CD8-positive, alpha-beta memory T cell (primary cell): ENCODE measurements around the gene EPB41L4B. TPM values are rescaled to one million over a fixed set of nuclear protein-coding genes. Genes with fewer than 3 reads are reported as not detected.

Experiments
- CTCF ChIA-PET: fragments of 350-600 bp; sonication (Branson Sonifier 250); formaldehyde crosslinking; loops from one replicate; lab custom pipeline; 2021; ENCODE audit warnings: antibody characterized with exemption; lab: Charles Lee
- POLR2A ChIA-PET: fragments of 350-600 bp; sonication (Branson Sonifier 250); formaldehyde crosslinking; loops from one replicate; lab custom pipeline; 2021; ENCODE audit warnings: antibody characterized with exemption; lab: Charles Lee
- DNase-seq, 5 donors: peaks; one replicate each; pipeline versions ENCODE4 v3.0.0 to v3.0.0-alpha.2; 2020 to 2022; ENCODE audit warnings: mixed read lengths in 1 of 5
- H3K27ac ChIP-seq: one replicate; pipeline ENCODE4 v1.7.0; 2013; ENCODE audit warnings: low read depth, mild to moderate bottlenecking, low read length, moderate library complexity
- H3K27me3 ChIP-seq: 2 replicates; pipeline ENCODE4 v1.7.0; 2013; ENCODE audit warnings: low read length, mild to moderate bottlenecking; ENCODE audit not compliant: insufficient read depth, poor library complexity, severe bottlenecking
- H3K36me3 ChIP-seq: 2 replicates; pipeline ENCODE4 v1.7.0; 2013; ENCODE audit warnings: mild to moderate bottlenecking, low read length, moderate library complexity; ENCODE audit not compliant: insufficient read depth
- H3K4me1 ChIP-seq: 2 replicates; pipeline ENCODE4 v1.7.0; 2013; ENCODE audit warnings: mild to moderate bottlenecking, low read length, moderate library complexity; ENCODE audit not compliant: insufficient read depth
- H3K4me3 ChIP-seq: 2 replicates; pipeline ENCODE4 v1.7.0; 2013; ENCODE audit warnings: mild to moderate bottlenecking, low read length
- H3K9me3 ChIP-seq: 2 replicates; pipeline ENCODE4 v1.7.0; 2013; ENCODE audit warnings: mild to moderate bottlenecking, low read length
- H3K27ac Mint-ChIP-seq, 8 donors: one replicate each; pipeline ENCODE4 v1.8.0; 2020 to 2021; ENCODE audit warnings: mixed read lengths in 8 of 8, mild to moderate bottlenecking in 6 of 8, inconsistent platforms in 3 of 8, moderate library complexity in 3 of 8
- H3K27me3 Mint-ChIP-seq, 2 donors: one replicate each; pipeline ENCODE4 v1.8.0; 2020 to 2021; ENCODE audit warnings: mixed read lengths in 2 of 2, mild to moderate bottlenecking in 1 of 2, moderate library complexity in 1 of 2
- H3K36me3 Mint-ChIP-seq, 3 donors: one replicate each; pipeline ENCODE4 v1.8.0; 2020 to 2021; ENCODE audit warnings: mixed read lengths in 3 of 3, inconsistent platforms in 1 of 3, mild to moderate bottlenecking in 1 of 3
- H3K4me1 Mint-ChIP-seq, 3 donors: one replicate each; pipeline ENCODE4 v1.8.0; 2020 to 2021; ENCODE audit warnings: mixed read lengths in 3 of 3, inconsistent platforms in 1 of 3, mild to moderate bottlenecking in 1 of 3
- H3K4me3 Mint-ChIP-seq, 7 donors: one replicate each; pipeline ENCODE4 v1.8.0; 2020 to 2021; ENCODE audit warnings: mixed read lengths in 7 of 7, mild to moderate bottlenecking in 6 of 7, moderate library complexity in 4 of 7, inconsistent platforms in 2 of 7
- H3K9me3 Mint-ChIP-seq, 5 donors: one replicate each; pipeline ENCODE4 v1.8.0; 2020 to 2022; ENCODE audit warnings: mixed read lengths in 5 of 5, mild to moderate bottlenecking in 3 of 5, moderate library complexity in 2 of 5, inconsistent platforms in 1 of 5
- polyA plus RNA-seq: library from polyadenylated mRNA; unstranded; fragments of 300-500 nt; fragmentation: Illumina TruSeq; gene quantifications from one replicate; pipeline ENCODE4 v1.2.3, GENCODE V29; 2021
- total RNA-seq, 2 experiments: library from RNA; stranded (reverse); gene quantifications; one replicate each; pipeline ENCODE4 v1.2.3, GENCODE V29; 2021

The EPB41L4B gene
- total and polyA plus RNA-seq, 3 experiments from 2014 or later = 0.35 to 0.44 TPM; not detected in 1

DNA sequence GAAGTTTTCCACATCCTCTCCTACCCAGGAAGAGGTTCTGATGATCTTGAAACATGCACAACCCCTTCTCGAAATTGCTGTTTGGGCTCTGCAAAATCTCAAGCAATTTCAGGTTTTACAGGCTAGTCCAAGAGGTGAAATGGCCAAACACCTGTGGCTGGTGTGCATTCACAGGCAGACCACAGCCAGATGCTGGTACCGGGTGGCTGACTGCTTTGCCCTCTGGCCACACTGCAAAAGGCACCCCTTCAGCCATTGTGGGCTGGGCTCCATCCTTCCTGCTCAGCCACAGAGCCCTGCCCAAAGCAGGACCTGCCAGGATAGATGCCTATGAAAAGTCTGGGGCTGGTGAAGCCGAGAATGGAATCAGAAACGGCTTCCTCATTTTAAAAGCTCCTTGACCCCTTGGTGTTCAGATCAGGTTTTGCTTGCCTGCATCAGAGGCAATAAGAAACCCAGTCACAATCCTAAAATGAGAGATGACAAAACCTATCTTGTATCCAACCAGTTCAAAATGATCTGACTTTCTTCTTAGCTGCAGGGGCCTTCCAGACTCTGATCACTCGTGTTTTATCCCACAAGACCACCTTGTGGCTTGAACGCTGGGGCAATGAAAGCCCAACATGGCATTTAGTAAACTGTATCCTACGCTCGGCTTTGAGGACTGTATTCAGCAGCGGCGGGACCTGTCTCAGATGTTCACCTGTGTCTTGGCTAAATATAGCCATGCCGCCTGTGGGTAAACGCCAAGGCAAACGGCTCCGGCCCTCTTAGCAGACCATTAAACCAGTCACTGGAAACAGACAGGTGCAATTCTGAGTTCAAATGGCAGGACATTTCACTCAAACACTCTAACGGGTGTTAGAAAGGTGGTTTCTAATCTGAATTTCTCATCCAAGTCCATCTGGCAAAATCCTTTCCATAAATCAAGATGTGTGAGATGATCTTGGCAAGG, 49.6 kb downstream of the EPB41L4B start:
- Mint-ChIP-seq H3K4me1 (no peaks in the 10 kb centered on the region), H3K27me3 (peaks cover 2 to 10% of the 10 kb centered on the region in 2 donors)
- CTCF ChIA-PET = no interaction called here

DNA sequence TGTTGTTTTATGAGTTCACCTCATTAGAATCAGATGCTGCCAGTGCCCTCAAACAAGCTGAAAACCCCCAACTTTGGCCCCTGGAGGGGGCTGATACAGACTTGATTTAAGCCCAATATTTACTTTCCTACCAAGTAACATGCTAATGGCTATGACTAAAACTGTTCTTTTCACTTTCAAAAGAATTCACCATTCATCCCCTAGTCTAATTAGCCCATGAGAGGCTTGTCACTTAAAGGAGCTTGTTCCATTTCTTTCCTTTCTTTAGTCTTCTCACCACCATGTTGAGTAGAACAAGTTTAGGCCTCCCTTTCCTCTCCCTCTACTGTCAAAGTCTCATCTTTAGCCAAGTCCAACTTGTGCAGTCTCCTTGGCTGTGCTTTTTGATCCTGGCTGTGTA, 50.4 kb downstream of the EPB41L4B start:
- ChIA-PET POLR2A (no interaction called here), CTCF (no interaction called here)
- no peaks in the 10 kb centered on the region for H3K4me1 ChIP-seq
- no peak for DNase-seq
- H3K36me3 Mint-ChIP-seq = no peaks in the 10 kb centered on the region
- no peak overlapping the region for H3K4me3 ChIP-seq
- H3K27me3 Mint-ChIP-seq = peaks cover 0 to 10% of the 10 kb centered on the region in 2 donors
- no peak overlapping the region for H3K27ac Mint-ChIP-seq
- H3K27ac ChIP-seq = no peak overlapping the region
- no peaks in the 10 kb centered on the region for H3K27me3 ChIP-seq
- H3K9me3 ChIP-seq = no peaks in the 10 kb centered on the region
- no peaks in the 10 kb centered on the region for H3K36me3 ChIP-seq
- peaks cover 0 to 3% (median 0%) of the 10 kb centered on the region in 5 donors for H3K9me3 Mint-ChIP-seq
- H3K4me3 Mint-ChIP-seq = no peak overlapping the region
- H3K4me1 Mint-ChIP-seq = no peaks in the 10 kb centered on the region

More for the DNA sequence above, 49.6 kb downstream of the EPB41L4B start:
- Mint-ChIP-seq H3K4me3 (no peak overlapping the region), H3K36me3 (no peaks in the 10 kb centered on the region), H3K27ac (no peak overlapping the region), H3K9me3 (peaks cover 0 to 3% (median 0%) of the 10 kb centered on the region in 5 donors)
- POLR2A ChIA-PET = no interaction called here
- Histone ChIP-seq H3K9me3 (no peaks in the 10 kb centered on the region), H3K27me3 (no peaks in the 10 kb centered on the region), H3K27ac (no peak overlapping the region), H3K4me3 (no peak overlapping the region), H3K36me3 (no peaks in the 10 kb centered on the region), H3K4me1 (no peaks in the 10 kb centered on the region)
- DNase-seq = no peak

DNA sequence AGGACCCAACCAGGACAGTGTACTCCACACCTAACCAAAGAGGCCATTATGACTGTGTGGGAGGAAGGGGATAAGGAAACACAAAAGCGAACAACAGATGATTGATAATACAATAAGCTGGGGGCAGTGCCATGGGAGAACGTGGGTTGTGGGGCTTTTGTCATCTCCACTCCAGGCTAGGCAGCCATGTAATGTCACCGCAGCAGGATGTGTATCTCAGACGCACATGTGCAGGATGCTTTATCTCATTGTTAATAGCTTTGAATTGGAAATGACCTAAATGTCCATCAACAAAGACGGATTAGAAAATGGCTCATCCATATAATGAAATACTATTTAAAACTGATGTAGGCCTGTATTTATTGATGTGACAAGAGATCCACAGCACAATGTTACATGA, 51.0 kb downstream of the EPB41L4B start:
- Mint-ChIP-seq H3K36me3 (no peaks in the 10 kb centered on the region), H3K4me3 (no peak overlapping the region), H3K4me1 (no peaks in the 10 kb centered on the region), H3K27me3 (peaks cover 1 to 10% of the 10 kb centered on the region in 2 donors), H3K27ac (no peak overlapping the region), H3K9me3 (peaks cover 0 to 3% (median 0%) of the 10 kb centered on the region in 5 donors)
- Histone ChIP-seq H3K9me3 (no peaks in the 10 kb centered on the region), H3K4me3 (no peak overlapping the region), H3K4me1 (no peaks in the 10 kb centered on the region), H3K27me3 (no peaks in the 10 kb centered on the region), H3K27ac (no peak overlapping the region), H3K36me3 (no peaks in the 10 kb centered on the region)
- ChIA-PET CTCF (no interaction called here), POLR2A (no interaction called here)
- no peak for DNase-seq

DNA sequence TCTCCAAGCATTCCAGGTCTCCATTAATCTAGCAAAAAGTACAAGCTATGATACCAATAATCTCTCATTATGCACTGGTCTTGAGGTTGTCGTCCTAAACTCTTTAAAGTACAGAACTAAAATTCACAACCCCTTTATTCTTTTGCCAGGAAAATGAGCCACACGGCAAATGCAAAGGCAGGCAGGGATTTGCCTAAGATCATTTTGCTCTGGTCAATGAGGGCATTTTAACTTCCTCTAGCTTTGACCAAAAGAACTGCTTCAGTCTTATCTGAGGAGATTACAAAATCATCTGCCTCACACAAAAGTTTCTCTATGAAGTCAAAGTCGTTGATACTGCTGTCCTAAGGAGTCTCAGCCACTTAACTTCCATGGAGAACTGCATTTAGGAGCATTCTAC, 51.8 kb downstream of the EPB41L4B start:
- no peak overlapping the region for H3K4me3 Mint-ChIP-seq
- H3K4me3 ChIP-seq = no peak overlapping the region
- no peaks in the 10 kb centered on the region for H3K9me3 ChIP-seq
- CTCF ChIA-PET = no interaction called here
- H3K27me3 Mint-ChIP-seq = peaks cover 1 to 4% of the 10 kb centered on the region in 2 donors
- H3K27ac Mint-ChIP-seq = no peak overlapping the region
- no peak overlapping the region for H3K27ac ChIP-seq
- no peaks in the 10 kb centered on the region for H3K4me1 ChIP-seq
- no peaks in the 10 kb centered on the region for H3K27me3 ChIP-seq
- no peaks in the 10 kb centered on the region for H3K36me3 Mint-ChIP-seq
- DNase-seq = no peak
- peaks cover 0 to 3% (median 0%) of the 10 kb centered on the region in 5 donors for H3K9me3 Mint-ChIP-seq
- POLR2A ChIA-PET = no interaction called here
- no peaks in the 10 kb centered on the region for H3K4me1 Mint-ChIP-seq
- H3K36me3 ChIP-seq = no peaks in the 10 kb centered on the region

DNA sequence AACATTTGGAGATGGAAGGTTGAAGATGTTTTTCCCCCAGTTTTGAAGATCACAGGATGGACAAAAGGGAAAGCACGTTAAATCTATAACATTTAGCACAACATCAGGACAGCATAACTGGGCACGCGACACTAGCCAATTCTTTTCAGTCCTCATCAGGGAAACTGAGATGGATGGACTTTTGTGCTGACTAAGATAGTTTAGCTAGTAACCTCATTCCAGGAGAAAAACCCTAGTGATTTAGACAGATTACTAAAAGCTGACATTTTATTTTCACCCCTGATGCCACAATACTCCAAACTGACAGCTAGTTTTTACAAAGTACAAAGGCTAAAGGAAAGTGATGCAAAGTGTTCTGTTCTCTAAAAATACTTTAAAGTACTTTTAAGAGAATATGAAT, 53.3 kb downstream of the EPB41L4B start:
- Mint-ChIP-seq H3K27me3 (peaks cover 0 to 1% of the 10 kb centered on the region in 2 donors), H3K36me3 (no peaks in the 10 kb centered on the region), H3K9me3 (peaks cover 0 to 3% (median 0%) of the 10 kb centered on the region in 5 donors), H3K27ac (no peak overlapping the region), H3K4me3 (no peak overlapping the region), H3K4me1 (no peaks in the 10 kb centered on the region)
- no peaks in the 10 kb centered on the region for H3K36me3 ChIP-seq
- H3K27ac ChIP-seq = no peak overlapping the region
- ChIA-PET CTCF (interaction anchor here (1.0 kb wide), 1 partner anchor 11 kb away, joined by 3 read pairs; no protein-coding TSS in a partner anchor), POLR2A (no interaction called here)
- H3K27me3 ChIP-seq = no peaks in the 10 kb centered on the region
- no peaks in the 10 kb centered on the region for H3K9me3 ChIP-seq
- no peak for DNase-seq
- no peaks in the 10 kb centered on the region for H3K4me1 ChIP-seq
- H3K4me3 ChIP-seq = no peak overlapping the region

DNA sequence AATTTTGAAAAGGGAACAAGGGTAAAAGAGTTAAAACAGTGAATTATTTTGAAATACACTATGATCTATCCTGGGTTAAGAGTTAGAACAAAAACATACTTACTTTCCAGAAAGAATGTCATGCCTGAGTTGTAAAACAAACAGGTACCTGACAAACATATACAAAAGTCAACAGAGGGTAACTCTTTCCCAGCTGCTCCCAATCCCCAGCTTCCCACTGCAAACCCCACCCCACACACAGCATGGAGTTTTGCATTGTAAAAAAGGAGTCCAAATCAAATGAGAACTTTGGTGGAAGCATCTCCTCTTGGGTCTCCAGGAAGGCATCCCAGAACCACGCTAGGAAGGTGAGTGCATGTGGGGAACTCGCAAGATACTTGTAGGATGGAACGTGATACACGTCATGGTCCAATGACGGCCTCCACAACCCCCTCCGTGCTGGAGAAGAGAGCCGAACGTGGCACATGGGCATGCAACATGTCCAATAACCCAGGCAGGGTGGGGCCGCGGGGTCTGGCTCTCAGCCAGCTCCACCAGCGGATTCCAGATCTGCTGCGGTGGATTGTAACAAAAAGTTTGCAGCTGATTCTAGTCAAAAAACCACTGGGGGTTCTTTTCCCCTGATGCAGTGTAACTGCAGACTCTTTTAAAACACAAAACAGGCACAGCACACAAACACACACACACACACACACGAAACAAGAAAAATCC, 55.8 kb downstream of the EPB41L4B start:
- CTCF ChIA-PET = no interaction called here
- H3K4me3 Mint-ChIP-seq = no peak overlapping the region
- H3K27ac Mint-ChIP-seq = no peak overlapping the region
- peaks cover 0 to 3% (median 0%) of the 10 kb centered on the region in 5 donors for H3K9me3 Mint-ChIP-seq
- no peaks in the 10 kb centered on the region for H3K4me1 Mint-ChIP-seq
- H3K27ac ChIP-seq = no peak overlapping the region
- H3K4me3 ChIP-seq = no peak overlapping the region
- no peaks in the 10 kb centered on the region for H3K36me3 Mint-ChIP-seq
- no peaks in the 10 kb centered on the region for H3K36me3 ChIP-seq
- peaks cover 0 to 1% of the 10 kb centered on the region in 2 donors for H3K27me3 Mint-ChIP-seq
- H3K9me3 ChIP-seq = no peaks in the 10 kb centered on the region
- no peak for DNase-seq
- no peaks in the 10 kb centered on the region for H3K27me3 ChIP-seq
- H3K4me1 ChIP-seq = no peaks in the 10 kb centered on the region
- POLR2A ChIA-PET = no interaction called here

DNA sequence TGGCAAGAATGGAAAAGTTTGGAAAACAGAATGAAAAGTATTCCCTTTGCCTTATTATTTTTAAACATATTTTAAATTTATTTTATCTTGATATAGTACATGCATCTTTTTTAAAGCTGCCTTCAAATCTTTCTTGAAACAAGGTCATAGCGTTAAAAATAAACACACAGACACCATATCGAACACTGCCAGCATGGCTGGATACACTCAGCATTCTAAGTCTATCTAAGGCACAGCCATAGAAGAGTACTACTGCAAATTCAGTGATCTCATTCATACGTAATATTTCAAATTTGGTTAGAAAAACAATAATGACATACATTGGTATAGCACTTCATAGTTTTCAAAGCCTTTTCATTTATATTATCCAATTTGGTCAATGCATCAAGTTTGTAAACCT, 57.5 kb downstream of the EPB41L4B start:
- no peaks in the 10 kb centered on the region for H3K36me3 Mint-ChIP-seq
- Histone ChIP-seq H3K9me3 (no peaks in the 10 kb centered on the region), H3K36me3 (no peaks in the 10 kb centered on the region), H3K27me3 (no peaks in the 10 kb centered on the region), H3K4me1 (no peaks in the 10 kb centered on the region), H3K27ac (no peak overlapping the region), H3K4me3 (no peak overlapping the region)
- H3K27me3 Mint-ChIP-seq = peaks cover 0 to 1% of the 10 kb centered on the region in 2 donors
- ChIA-PET POLR2A (no interaction called here), CTCF (no interaction called here)
- H3K4me3 Mint-ChIP-seq = no peak overlapping the region
- no peaks in the 10 kb centered on the region for H3K4me1 Mint-ChIP-seq
- H3K27ac Mint-ChIP-seq = no peak overlapping the region
- peaks cover 0 to 3% (median 0%) of the 10 kb centered on the region in 5 donors for H3K9me3 Mint-ChIP-seq
- DNase-seq = no peak
